Amygdala (tissue), 56 donors: ENCODE measurements around the gene NCKAP5.

Experiments
- DNase-seq, 56 donors: peaks; one replicate each; lab custom pipeline; 2025; lab: John Stamatoyannopoulos, UW

NCKAP5 gene

DNA sequence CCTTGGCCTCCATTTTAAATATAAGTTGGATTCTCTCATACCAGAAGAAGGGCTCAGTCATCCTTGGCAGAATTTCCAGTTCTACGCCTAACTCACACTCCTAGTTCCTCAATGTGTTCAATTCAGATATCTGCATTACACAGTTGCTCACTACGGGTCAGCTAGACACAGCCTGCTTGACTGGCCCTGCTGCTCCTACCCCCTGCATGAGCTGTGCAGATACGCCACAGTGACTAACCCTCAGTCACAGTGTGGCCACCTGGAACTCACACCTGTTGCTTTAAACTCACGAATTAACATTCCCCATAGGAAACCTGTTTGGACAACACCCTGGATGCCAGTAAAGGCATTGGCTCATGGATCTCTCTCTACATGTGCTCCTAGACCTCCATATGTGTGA is 429.6 kb downstream of the NCKAP5 start:
- no peak for DNase-seq

DNA sequence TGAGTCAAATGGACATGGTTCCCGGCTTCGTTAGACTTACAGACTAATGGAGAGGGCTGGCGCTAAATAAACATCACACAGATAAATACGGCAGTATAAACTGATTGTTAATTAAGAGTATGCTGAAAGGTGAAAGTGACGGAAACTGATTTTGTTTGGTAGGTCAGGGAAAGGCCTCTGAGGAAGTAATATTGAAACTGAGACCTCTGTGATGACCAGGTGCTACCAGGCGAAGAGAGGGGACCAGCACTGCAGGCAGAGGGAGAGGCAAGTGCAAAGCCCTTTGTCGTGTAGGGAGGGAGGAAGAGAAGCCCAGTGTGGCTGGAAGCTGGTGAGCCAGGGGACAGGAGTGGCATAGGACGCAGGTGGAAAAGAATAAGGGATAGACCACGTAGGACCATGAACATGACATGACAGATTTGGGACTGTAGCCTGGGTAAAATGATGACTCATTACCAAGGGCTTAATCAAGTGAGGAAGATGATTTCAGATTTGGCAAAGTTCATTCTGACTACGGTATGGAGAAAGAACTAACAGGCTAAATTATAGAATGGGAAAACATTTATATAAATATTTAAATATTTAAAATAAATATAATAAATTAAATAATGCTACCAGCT is 433.1 kb downstream of the NCKAP5 start:
- no peak for DNase-seq

DNA sequence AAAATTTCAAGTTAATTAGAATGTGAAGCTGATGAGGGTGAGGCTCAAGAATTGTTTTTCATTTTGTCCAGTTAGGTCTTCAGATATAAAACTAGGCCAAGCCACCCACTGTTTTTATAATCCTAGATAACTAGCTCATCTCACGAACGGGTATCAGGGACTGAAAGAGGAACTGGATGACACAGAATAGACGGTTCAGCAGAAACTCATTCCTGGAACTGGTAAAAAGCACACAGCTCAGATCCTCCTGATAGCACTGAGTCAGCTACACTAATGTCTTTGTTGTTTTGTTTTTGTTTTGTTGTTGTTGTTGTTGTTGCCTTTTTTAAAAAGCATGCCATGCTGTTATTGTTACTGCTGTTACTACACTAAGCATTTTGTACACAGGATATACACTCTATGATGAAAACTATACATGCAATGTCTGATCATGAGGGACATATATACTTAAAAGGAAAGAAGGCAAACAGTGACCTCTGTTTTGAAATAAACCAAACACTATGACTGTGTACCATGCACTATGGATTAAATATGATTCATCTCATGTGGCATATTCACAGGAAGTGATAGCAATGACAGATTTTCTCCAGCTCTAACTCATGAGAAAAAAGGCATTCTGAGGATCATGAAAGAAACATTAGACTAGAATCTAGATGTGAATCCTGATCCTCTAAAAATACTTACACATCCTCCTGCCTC is 437.6 kb downstream of the NCKAP5 start:
- no peak for DNase-seq

DNA sequence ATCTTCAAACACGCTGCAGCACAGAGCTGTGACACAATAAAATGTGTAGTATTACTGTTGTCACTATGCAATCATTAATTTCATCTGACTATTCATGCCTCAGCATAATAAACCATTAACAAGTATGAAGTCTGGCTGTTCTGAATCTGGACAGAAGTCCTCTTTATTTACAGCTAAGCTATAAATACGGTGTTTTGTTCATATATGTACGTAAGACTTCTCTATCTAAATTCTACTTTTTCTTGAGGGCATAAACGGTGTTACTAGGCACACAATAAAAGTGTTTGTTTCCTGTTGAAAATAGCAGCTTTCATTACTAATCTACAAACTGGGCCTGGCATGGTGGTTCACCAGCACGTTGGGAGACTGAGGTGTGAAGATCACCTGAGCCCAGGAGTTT is 443.8 kb downstream of the NCKAP5 start:
- DNase-seq, result no peak

DNA sequence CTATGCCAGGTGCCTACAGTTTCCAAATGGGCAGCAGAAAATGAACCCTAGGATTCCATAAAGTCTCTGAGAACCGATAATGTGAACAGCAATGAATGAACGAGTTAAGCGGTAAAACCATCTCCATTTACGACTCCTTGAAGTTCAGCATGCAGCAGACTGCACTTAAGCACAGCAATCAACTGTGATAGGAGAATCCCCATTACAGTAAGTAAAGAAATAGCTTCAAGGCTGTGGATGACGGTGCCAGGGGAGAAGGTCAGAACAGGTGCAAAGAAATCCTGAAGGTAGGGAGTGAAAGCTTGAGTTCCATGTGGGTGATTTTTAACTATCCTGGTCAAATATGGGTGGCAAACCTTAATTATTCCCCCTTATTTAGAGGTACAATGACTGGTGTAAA is 444.4 kb downstream of the NCKAP5 start:
- no peak for DNase-seq

DNA sequence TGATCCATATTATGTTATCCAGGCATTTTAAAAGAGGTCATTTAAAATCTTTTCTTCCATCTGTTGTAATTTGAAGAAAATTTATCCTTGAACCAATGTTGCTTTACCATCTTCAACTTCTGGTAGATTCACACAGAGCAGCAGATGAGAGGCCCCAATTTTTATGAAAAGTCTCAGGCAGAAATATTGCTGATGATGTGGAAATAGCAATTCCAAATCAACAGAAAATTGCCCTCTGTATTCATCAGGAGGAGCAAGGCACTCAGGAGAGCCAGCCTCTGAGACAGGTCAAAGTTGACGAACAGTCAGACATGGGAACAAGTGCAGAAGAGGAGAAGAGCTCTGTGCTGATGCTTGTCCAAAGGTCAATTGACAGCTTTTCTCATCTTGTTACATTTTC is 444.9 kb downstream of the NCKAP5 start:
- no peak for DNase-seq

DNA sequence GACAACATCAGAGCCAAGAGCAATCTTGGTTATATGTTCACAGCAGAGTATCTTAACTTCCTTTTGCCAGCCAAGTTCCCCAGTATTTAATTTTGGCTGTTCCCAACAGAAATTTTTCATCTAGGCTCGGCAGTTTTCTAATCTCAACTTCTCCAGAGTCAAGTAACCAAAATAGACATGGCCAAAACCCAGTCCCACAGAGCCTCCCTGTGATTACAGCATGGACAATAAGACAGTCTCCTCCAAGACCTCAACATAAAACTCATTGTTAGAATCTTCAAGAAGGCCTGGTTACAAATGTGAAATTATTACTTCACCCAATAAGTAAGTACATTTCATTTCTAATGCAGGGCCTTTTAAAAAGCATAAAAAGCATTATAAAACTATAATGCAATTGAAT is 445.7 kb downstream of the NCKAP5 start:
- no peak for DNase-seq

DNA sequence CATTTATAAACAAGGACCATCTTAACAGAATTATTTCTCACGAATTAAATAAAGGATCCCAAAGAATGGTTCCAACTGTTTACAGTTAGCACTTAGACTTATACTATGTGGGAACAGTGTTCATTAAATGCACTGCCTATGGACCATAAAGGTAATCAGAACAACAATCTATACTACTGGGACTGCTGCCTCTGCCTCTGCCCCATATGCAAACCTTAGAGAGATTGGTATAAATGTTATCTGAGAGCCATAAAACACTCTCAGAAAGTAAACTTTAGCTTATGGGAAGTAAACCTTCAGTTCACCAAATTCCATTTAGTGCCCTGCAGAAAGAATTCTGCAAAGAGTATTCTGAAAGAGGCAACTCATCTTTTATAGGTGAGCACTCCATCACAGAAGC is 448.0 kb downstream of the NCKAP5 start:
- DNase-seq, result no peak

DNA sequence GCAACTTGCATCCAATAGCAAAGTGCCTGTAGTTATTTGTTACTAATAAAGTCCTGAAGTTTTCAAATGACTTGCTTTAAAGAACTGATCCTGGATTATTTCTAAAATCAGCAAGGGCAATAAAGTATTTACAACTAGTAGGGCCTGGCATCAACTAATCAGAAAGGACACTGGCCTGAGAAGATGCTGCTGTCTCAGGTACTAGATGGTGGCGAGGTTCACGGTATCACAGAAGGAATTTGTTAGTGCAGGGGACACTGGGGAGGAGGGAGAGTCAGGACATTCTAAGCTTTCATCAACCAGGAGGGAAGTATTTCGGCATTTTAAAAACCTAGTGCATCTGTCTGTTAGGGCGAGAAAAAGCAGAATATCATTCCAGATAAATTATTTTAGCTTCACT is 458.1 kb downstream of the NCKAP5 start:
- DNase-seq, result no peak

DNA sequence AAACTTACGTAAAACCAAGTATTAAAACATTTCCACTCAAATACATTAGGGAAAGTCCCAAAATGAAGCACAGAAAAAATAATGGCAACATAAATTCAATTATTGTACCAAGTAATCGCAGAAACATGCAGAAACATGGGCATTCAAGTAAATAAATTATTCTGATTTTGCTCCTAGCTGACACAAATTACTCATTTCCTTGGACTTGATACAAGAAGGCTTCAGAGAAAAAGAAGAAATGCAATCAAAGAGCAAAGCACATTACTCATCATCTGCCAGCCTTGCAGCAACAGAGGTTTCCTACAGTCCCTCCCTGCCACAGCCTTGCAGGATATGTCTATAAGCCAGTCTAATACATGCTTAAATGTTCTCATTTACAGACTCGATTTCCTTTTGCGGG is 458.5 kb downstream of the NCKAP5 start:
- DNase-seq, result no peak

DNA sequence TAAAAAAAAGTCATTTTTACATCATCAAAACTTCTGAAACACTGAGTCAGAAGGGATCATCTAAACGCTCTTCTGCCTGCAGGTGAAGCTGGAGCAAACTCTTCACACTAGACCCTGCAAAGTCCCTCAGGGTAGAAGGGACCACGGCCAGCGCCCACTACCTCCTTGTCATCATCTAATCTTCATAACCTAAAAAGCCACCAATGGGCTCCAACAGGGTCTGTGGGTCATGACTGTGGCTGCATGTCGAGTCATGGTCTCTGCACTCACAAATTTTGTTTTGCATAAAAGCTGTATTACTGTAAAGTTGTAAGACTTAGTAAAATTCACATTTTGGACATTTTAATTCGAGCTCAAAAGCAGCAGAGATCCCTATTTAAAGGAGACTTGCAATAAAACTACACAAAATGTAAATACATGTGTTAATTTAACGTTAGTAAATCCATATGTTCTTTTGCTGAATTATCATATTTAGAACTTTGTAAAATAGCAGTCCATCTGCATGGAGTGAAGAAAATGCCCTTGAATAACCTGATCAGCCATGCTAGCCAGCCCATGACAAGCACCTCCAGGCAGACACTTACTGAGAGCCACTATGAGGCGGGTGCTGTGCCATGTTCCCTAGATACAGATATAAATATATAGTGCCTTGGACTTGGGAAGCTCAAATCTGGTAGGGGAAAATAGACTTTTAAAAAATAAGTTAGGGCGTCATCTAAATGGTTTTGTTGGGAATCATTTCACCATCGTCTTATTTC is 461.0 kb downstream of the NCKAP5 start:
- DNase-seq, result no peak

DNA sequence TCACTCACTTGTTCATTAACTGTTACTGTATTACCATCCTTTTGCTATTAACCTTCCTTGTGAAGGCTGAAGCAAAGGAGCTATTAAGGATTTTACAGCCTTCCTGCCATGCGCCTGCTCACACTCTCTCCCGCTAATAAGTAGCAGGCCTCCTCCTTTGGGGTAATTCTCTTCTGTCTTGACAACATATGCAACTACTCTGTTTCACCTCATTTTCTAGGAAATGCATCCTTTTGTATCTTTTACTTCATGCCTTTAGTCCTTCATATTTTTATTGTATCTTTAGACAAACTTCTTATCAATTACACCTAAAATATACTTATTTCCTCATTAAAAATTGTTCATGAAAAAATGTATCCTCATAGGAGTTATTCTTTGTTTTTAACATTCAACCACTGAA is 463.4 kb downstream of the NCKAP5 start:
- DNase-seq, result no peak

DNA sequence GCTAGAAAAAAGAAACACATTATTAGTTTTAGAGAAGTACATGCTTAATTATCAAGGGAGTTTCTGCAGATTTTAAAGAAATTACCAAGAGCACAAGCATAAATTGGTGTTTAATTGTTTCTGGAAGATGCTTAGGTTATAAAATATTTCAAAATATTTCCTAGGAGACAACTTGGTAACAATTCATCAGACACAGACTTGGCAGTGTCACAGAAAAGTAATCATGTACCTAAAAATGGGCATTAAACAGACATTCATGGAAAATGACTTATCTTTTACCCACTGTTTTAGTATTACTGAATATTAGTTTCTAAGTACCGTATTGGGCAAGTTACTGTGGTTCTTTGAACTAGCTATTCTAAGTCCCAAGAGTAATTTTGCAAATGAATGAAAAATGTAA is 469.5 kb downstream of the NCKAP5 start:
- no peak for DNase-seq

DNA sequence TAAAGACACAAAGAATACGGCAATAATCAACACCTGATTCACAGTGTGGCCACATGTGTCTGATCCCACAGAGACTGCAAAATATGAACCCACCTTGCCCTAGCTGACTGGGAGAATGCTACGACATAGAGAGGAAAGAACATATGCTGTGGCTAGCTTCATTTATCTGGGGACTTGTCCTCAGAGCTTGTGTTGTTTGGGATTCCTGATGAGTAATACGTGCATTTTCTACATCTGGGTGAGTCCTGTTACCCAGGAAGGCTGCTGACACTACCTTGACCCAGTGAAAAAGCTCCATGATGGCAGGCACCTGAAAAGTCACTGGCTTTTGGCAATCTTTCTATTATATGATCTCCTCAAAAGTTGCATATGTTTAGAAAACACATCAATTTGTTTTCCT is 470.6 kb downstream of the NCKAP5 start:
- no peak for DNase-seq

DNA sequence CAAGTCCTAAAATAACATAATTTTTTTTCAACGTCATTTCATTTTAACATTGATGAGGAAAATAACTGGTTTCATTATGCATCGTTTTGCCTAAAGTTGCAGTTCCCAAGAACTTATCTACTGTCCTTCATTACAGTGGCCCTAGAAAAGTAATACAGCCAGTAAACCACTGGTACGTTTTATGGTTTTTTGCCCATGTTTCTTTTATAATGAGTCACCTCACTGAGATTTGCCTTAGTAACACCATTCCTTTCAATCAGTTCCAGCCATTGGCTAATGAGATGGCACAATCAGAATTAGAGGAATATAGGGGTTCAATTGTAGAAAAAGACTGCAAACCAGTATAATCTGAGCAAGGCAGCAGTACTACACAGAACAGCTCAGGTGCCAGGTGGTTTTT is 475.7 kb downstream of the NCKAP5 start:
- DNase-seq, result no peak

DNA sequence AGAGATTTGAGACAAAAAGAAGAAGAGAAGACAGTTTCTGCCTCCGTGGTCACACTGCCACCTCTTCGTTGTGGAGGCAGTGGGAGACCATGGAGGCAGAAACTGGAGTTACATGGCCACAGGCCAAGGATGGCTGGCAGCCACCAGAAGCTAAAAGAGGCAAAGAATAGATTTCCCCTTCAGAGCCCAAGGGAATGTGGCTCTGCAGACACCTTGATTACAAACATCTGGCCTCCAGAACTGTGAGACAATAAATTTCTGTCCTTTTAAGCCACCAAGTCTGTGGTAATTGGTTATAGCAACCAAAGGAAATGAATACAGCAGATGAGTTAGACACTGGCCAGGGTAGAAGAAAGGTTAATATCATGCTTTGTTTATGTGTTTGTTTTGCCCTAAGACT is 477.9 kb downstream of the NCKAP5 start:
- DNase-seq, result no peak

DNA sequence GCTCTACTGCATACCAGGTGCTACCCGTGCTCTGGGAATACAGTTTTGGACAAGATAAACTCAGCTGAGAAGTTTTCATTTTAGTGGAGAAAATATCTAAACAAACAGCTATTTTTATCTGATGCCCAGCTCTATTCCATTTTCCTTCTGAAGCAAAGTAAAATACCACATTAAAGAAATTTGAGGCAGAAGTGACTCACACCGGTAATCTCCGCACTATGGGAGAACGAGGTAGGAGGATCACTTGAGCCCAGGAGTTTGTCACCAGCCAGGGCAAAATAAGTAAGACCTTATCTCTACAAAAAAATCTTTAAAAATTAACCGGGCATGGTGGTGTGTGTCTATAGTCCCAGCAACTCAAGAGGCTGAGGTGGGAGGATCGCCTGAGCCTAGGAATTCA is 482.1 kb downstream of the NCKAP5 start:
- DNase-seq, result no peak

DNA sequence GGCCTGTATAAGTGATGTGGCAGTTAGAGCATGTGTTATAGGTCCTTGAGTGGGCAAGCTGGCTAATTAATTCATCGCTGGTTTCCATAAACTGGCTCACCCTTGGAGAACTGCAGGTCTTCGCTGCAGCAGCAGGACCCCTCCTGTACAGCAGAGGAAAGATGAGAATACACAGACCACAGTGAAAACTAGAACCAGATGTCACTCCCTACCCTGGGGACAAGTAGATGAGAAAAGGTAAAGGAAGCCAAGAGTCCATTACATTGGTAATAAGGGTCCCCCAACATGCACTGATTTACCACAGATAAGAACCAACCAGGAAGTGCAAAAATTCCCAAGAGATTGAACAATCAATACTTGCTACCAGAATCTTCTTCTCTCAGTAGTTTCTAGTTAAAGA is 482.6 kb downstream of the NCKAP5 start:
- no peak for DNase-seq

DNA sequence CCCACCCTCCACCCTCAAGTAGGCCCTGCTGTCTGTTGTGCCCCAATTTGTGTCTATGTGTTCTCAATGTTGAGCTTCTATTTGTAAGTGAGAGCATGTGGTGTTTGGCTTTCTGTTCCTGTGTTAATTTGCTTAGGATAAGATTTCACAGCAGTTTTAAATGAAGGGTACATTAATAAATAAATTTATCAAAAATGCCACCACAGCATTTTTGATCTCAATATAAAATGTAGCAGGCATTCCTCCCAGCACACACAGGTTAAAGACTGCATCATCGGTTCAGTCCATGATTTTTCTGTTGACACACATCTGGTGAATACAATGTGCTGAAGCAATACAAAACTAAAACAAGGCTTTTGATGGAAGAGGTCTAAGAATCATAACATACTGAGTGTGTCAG is 486.2 kb downstream of the NCKAP5 start:
- no peak for DNase-seq

DNA sequence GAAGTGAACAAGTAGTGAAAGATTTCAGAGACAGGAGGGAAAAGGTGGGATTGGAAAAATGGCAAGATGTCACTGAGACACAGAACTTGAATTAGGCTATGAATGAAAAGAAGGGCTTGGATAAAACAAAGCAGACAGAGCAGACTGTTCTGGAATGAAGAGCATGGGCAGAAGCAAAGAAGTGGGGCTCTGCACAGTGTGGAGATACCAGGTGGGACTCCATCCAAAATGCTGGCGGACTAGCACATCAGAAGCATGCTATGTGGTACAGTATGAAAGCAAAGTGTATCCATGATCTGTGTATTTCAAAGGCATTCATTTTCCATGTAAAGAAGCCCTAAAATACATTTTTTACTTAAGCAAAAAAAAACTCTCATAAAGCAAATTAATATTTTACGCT is 487.4 kb downstream of the NCKAP5 start:
- no peak for DNase-seq

DNA sequence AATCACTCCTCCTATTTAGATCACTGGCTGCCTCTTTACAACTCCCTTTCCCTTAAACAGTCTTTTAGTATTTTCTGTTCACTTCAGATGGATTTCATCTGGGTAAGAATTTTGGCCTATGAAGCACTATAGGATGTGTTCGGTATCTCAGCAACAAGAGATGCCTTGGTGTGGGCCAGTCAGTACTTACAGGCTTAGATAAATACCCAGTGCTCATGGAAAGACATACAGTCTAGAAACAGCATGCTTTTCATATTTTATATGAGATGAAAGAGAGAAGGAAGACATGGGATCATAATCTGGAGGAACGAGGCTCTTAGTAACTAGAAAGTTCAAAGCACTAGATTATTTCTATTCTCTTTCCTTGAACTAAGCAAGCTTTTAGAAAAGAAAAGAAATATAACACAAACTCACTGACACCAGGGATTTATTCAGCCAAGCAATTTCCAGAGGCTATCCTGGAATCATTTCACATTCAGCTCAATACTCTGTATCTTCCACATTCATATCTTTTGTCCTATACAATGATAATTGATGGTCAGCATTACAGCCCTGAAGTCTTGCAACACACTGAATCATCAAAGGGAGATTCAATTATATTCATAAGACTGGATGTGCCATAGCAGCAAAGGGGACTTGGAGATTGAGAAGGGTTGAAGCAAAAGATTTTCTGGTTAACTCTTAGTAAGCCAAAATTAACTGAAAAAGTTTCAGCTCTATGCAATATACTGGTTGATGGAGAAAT is 489.4 kb downstream of the NCKAP5 start:
- DNase-seq, result no peak
